Neural crest cell (in vitro differentiated cells): ENCODE measurements around the gene CEP95. TPM values are rescaled to one million over a fixed set of nuclear protein-coding genes. Genes with fewer than 3 reads are reported as not detected.

Experiments used
- DNase-seq: peaks from one replicate; pipeline ENCODE4 v3.0.0; 2021; ENCODE audit warnings: low read depth, mixed read lengths, low spot score
- H3K27ac Mint-ChIP-seq: one replicate; pipeline ENCODE4 v1.8.0; 2021; ENCODE audit warnings: mild to moderate bottlenecking, mixed read lengths; ENCODE audit not compliant: unreplicated experiment
- H3K27me3 Mint-ChIP-seq: 2 replicates; pipeline ENCODE4 v1.8.0; 2021; ENCODE audit warnings: low read depth, mild to moderate bottlenecking, mixed read lengths
- H3K36me3 Mint-ChIP-seq: 2 replicates; pipeline ENCODE4 v1.8.0; 2021; ENCODE audit warnings: low read depth, mild to moderate bottlenecking, mixed read lengths
- H3K4me1 Mint-ChIP-seq: 2 replicates; pipeline ENCODE4 v1.8.0; 2021; ENCODE audit warnings: mixed read lengths
- H3K4me3 Mint-ChIP-seq: one replicate; pipeline ENCODE4 v1.8.0; 2021; ENCODE audit warnings: mild to moderate bottlenecking, mixed read lengths
- H3K9me3 Mint-ChIP-seq: 2 replicates; pipeline ENCODE4 v1.8.0; 2021; ENCODE audit warnings: mixed read lengths
- CTCF ChIP-seq: fragments of 200-600 bp; sonication (generic); conservative IDR thresholded peaks from 2 replicates; pipeline ENCODE4 v1.5.0; 2021; ENCODE audit warnings: antibody characterized with exemption, mild to moderate bottlenecking
- total RNA-seq: library from RNA; stranded (reverse); gene quantifications from 2 replicates; pipeline ENCODE4 v1.2.1, GENCODE V29; 2021

CEP95 gene
- total RNA-seq, 1 donor from 2014 or later: 64.7 TPM

- Mint-ChIP-seq H3K27me3 (peaks cover 34% of the 10 kb centered on the region), H3K9me3 (no peaks in the 10 kb centered on the region), H3K36me3 (peaks cover 63% of the 10 kb centered on the region), H3K4me3 (peak overlapping the region; percentile 100), H3K27ac (peak overlapping the region; percentile 99), H3K4me1 (peaks cover 71% of the 10 kb centered on the region)
- TF ChIP-seq CTCF: no peak
- DNase-seq: no peak
Measured at GRCh38 chr17:64504769-64505339, 1.9 kb upstream of the CEP95 start.

- H3K27ac Mint-ChIP-seq: peak overlapping the region; percentile 100
- H3K27me3 Mint-ChIP-seq: peaks cover 34% of the 10 kb centered on the region
- peaks cover 64% of the 10 kb centered on the region for H3K4me1 Mint-ChIP-seq
- no peaks in the 10 kb centered on the region for H3K9me3 Mint-ChIP-seq
- H3K36me3 Mint-ChIP-seq: peaks cover 58% of the 10 kb centered on the region
- peak overlapping the region; percentile 100 for H3K4me3 Mint-ChIP-seq
- no peak for TF ChIP-seq CTCF
- peak; percentile 73 for DNase-seq
Measured at GRCh38 chr17:64505340-64506200, 1.2 kb upstream of the CEP95 start.

GRCh38 chr17:64506201-64506575 lies 589 bp upstream of the CEP95 start, which contains the start of gene DDX5:
TSS of gene DDX5 (minus strand) at chr17:64506289. CDS start at chr17:64506119, 170 bp downstream.
- Mint-ChIP-seq H3K4me1 (peaks cover 61% of the 10 kb centered on the region), H3K27me3 (peaks cover 31% of the 10 kb centered on the region), H3K4me3 (peak within 1 kb of the TSS; percentile 100), H3K27ac (peak within 1 kb of the TSS; percentile 100), H3K36me3 (peaks cover 53% of the 10 kb centered on the region), H3K9me3 (no peaks in the 10 kb centered on the region)
- peak; percentile 94 for DNase-seq
- no peak for TF ChIP-seq CTCF

- no peak for TF ChIP-seq CTCF
- H3K9me3 Mint-ChIP-seq: no peaks in the 10 kb centered on the region
- no peak for DNase-seq
- peak overlapping the region; percentile 100 for H3K4me3 Mint-ChIP-seq
- peaks cover 42% of the 10 kb centered on the region for H3K36me3 Mint-ChIP-seq
- peak overlapping the region; percentile 100 for H3K27ac Mint-ChIP-seq
- H3K27me3 Mint-ChIP-seq: peaks cover 25% of the 10 kb centered on the region
- peaks cover 54% of the 10 kb centered on the region for H3K4me1 Mint-ChIP-seq
Measured at GRCh38 chr17:64507413-64507782, 621 bp downstream of the CEP95 start.

GRCh38 chr17:64508683-64509082 lies 1.9 kb downstream of the CEP95 start:
- no peak for TF ChIP-seq CTCF
- Mint-ChIP-seq H3K4me3 (peak overlapping the region; percentile 100), H3K27ac (no peak overlapping the region), H3K36me3 (peaks cover 37% of the 10 kb centered on the region), H3K4me1 (peaks cover 44% of the 10 kb centered on the region), H3K27me3 (peaks cover 23% of the 10 kb centered on the region), H3K9me3 (no peaks in the 10 kb centered on the region)
- no peak for DNase-seq
